Measurements from ENCODE around the gene FSIP1. TPM values are rescaled to one million over a fixed set of nuclear protein-coding genes. Genes with fewer than 3 reads are reported as not detected.

Gene FSIP1
- total RNA-seq, 1 donor from 2014 or later, result not detected

DNA sequence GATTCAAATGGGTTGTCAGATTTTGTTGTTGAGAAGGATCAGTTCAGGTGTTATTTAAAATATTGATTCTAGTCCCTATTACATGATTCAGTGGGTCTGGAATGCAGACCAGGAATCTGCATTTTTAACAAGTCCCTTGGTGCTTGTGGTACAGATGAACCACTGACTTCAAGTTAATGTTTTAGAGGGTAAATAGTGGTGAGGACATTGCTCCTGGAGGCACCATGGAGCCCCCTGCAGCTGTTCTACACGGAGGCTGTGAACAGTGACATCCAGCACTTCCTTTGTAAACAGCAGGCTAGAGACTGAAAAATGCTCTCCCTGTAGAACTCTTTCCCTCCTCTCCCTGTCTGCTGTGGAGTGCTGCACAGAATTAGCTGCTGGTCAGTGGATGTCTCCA, 4.8 kb upstream of the FSIP1 start:
- H3K9me3 ChIP-seq, result no peaks in the 10 kb centered on the region
- TF ChIP-seq, protein P1, sequence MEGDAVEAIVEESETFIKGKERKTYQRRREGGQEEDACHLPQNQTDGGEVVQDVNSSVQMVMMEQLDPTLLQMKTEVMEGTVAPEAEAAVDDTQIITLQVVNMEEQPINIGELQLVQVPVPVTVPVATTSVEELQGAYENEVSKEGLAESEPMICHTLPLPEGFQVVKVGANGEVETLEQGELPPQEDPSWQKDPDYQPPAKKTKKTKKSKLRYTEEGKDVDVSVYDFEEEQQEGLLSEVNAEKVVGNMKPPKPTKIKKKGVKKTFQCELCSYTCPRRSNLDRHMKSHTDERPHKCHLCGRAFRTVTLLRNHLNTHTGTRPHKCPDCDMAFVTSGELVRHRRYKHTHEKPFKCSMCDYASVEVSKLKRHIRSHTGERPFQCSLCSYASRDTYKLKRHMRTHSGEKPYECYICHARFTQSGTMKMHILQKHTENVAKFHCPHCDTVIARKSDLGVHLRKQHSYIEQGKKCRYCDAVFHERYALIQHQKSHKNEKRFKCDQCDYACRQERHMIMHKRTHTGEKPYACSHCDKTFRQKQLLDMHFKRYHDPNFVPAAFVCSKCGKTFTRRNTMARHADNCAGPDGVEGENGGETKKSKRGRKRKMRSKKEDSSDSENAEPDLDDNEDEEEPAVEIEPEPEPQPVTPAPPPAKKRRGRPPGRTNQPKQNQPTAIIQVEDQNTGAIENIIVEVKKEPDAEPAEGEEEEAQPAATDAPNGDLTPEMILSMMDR (IDR thresholded peaks at IDR 0.05), result no peak
- no peak overlapping the region for H3K4me3 ChIP-seq
- intact Hi-C loops (cut with DNase I), result no loop called here
- H3K4me1 ChIP-seq, result peaks cover 0 to 5% of the 10 kb centered on the region in 2 donors
- DNase-seq (ENCODE audit: low spot score in 2 of 2), result no peak
- H3K36me3 ChIP-seq, result no peaks in the 10 kb centered on the region
- no peak overlapping the region for H3K27ac ChIP-seq
- no peaks in the 10 kb centered on the region for H3K27me3 ChIP-seq

DNA sequence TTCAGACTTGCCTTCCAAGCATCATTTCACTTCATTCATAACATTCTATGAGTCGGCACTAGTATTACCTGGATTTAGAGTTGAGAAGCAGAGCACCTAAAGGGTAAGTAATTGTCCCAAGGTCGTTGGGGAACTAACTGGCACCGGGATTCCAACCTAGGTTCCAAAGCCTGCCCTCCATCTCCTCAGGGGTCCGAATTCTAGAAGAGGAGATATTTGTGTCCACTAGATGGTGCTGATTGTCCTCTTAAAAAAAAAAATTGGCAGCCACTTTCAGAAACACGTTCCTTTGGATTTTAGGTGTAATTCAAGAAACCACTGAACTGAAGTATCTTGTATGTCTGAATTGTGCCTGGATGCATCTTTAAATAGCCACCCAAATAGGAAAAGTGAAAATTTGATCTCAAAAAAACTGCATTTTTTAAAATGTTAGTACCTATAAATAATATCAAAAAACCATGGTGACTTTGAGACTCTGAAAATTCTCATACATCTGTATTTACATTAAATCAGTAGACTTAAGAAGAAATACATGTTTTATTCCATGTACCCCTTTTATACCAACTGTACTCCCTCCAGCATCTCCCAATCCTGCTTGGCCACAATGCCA, 3.9 kb upstream of the FSIP1 start:
- Histone ChIP-seq H3K27ac (no peak overlapping the region), H3K9me3 (no peaks in the 10 kb centered on the region), H3K36me3 (no peaks in the 10 kb centered on the region), H3K27me3 (no peaks in the 10 kb centered on the region), H3K4me1 (peaks cover 0 to 8% of the 10 kb centered on the region in 2 donors), H3K4me3 (no peak overlapping the region)
- TF ChIP-seq, protein P1 (IDR thresholded peaks at IDR 0.05), result peak; percentile 47 to 66 (median 49)
- no peak for DNase-seq (ENCODE audit: low spot score in 2 of 2)
- intact Hi-C loops (cut with DNase I), result loop anchor here (1.0 kb wide), 1 partner anchor 190 kb away; no protein-coding TSS in a partner anchor

- Histone ChIP-seq H3K27ac (no peak overlapping the region), H3K27me3 (no peaks in the 10 kb centered on the region), H3K36me3 (no peaks in the 10 kb centered on the region), H3K4me3 (no peak overlapping the region), H3K9me3 (no peaks in the 10 kb centered on the region), H3K4me1 (peaks cover 0 to 8% of the 10 kb centered on the region in 2 donors)
- intact Hi-C loops (cut with DNase I), result loop anchor here (1.0 kb wide), 1 partner anchor 190 kb away; no protein-coding TSS in a partner anchor
- TF ChIP-seq, protein P1 (IDR thresholded peaks at IDR 0.05), result no peak
- no peak for DNase-seq (ENCODE audit: low spot score in 2 of 2)
Measured at GRCh38 chr15:39785841-39786240, 3.2 kb upstream of the FSIP1 start.

GRCh38 chr15:39785139-39785538, 2.5 kb upstream of the FSIP1 start:
- Histone ChIP-seq H3K4me1 (peaks cover 0 to 8% of the 10 kb centered on the region in 2 donors), H3K4me3 (no peak overlapping the region), H3K27ac (no peak overlapping the region), H3K27me3 (no peaks in the 10 kb centered on the region), H3K9me3 (no peaks in the 10 kb centered on the region), H3K36me3 (no peaks in the 10 kb centered on the region)
- no peak for DNase-seq (ENCODE audit: low spot score in 2 of 2)
- intact Hi-C loops (cut with DNase I), result no loop called here
- TF ChIP-seq, protein P1 (IDR thresholded peaks at IDR 0.05), result no peak

- intact Hi-C loops (cut with DNase I), result loop anchor here (5.0 kb wide), 1 partner anchor 1498 kb away; no protein-coding TSS in a partner anchor
- Histone ChIP-seq H3K4me3 (no peak overlapping the region), H3K4me1 (peaks cover 0 to 8% of the 10 kb centered on the region in 2 donors), H3K9me3 (no peaks in the 10 kb centered on the region), H3K36me3 (no peaks in the 10 kb centered on the region), H3K27me3 (no peaks in the 10 kb centered on the region), H3K27ac (no peak overlapping the region)
- TF ChIP-seq, protein P1 (IDR thresholded peaks at IDR 0.05), result no peak
- no peak for DNase-seq (ENCODE audit: low spot score in 2 of 2)
Measured at GRCh38 chr15:39784638-39785037, 2.0 kb upstream of the FSIP1 start.
